ENCODE measurements around the gene PDE5A. TPM values are rescaled to one million over a fixed set of nuclear protein-coding genes. Genes with fewer than 3 reads are reported as not detected.

The PDE5A gene
- total RNA-seq, 6 experiments from 2014 or later = 0.56 to 2.4 (median 0.91) TPM

DNA sequence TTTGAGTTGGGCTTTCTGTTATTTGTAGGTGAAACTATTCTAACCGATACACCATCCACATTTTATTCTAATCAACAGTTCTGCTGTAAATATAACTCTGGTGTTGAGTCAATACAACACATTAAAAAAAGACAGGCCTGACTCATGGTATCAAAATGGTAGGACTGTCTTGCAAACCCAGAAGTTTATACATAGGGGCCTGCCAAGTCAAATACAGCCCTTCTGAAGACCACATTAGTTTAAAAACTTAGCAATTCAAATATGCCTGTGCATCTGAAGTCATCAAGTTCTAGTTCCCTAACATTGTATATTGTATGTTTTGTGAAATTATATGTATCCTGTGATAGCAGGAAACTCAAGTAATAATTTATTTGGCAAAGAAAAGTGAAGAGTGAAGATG, 24.4 kb upstream of the PDE5A start:
- H3K36me3 ChIP-seq = no peaks in the 10 kb centered on the region
- DNase-seq = no peak
- H3K9me3 ChIP-seq = no peaks in the 10 kb centered on the region
- no peaks in the 10 kb centered on the region for H3K27me3 ChIP-seq
- no peak for ATAC-seq
- no peak for TF ChIP-seq POLR2A (IDR thresholded peaks at IDR 0.05)
- TF ChIP-seq, protein P1, sequence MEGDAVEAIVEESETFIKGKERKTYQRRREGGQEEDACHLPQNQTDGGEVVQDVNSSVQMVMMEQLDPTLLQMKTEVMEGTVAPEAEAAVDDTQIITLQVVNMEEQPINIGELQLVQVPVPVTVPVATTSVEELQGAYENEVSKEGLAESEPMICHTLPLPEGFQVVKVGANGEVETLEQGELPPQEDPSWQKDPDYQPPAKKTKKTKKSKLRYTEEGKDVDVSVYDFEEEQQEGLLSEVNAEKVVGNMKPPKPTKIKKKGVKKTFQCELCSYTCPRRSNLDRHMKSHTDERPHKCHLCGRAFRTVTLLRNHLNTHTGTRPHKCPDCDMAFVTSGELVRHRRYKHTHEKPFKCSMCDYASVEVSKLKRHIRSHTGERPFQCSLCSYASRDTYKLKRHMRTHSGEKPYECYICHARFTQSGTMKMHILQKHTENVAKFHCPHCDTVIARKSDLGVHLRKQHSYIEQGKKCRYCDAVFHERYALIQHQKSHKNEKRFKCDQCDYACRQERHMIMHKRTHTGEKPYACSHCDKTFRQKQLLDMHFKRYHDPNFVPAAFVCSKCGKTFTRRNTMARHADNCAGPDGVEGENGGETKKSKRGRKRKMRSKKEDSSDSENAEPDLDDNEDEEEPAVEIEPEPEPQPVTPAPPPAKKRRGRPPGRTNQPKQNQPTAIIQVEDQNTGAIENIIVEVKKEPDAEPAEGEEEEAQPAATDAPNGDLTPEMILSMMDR (IDR thresholded peaks at IDR 0.05) = no peak
- intact Hi-C loops (cut with DNase I) = no loop called here
- WGBS (ENCODE audit: insufficient coverage, low coverage, low lambda C conversion rate, missing lambda C conversion rate) = 89% methylated on average over 1 of the region's 1 CpG
- H3K4me1 ChIP-seq = peaks cover 0 to 9% (median 1%) of the 10 kb centered on the region in 4 donors
- no peak overlapping the region for H3K4me3 ChIP-seq
- no peak overlapping the region for H3K27ac ChIP-seq

DNA sequence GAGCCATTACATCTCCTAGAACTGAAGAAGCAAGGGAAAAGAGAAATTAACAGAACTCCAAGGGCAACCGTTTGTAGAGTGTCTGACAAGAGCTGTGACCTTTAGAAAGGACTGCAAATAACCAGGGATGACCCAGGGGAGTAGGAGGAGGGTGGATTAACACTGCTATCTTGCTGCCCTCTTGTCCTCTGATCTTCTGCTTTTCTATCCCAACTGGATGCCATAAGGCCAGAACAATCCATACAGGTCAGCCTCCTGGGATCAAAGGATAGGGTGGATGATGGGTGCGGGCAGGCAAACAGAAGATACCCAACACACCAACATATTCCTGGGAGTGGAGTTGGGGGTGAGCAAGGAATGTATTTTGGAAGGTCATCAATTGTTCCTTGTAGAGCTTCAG, 19.8 kb upstream of the PDE5A start:
- intact Hi-C loops (cut with DNase I) = no loop called here
- Histone ChIP-seq H3K4me1 (peaks cover 0 to 37% (median 7%) of the 10 kb centered on the region in 4 donors), H3K27ac (peak overlapping the region in 1 of 3 donors; percentile 15), H3K27me3 (no peaks in the 10 kb centered on the region), H3K36me3 (no peaks in the 10 kb centered on the region), H3K4me3 (no peak overlapping the region), H3K9me3 (no peaks in the 10 kb centered on the region)
- DNase-seq (peak in 2 of 3 donors; percentile 59 to 60), ATAC-seq (peak; percentile 90 to 94 (median 92))
- WGBS (ENCODE audit: insufficient coverage, low coverage, low lambda C conversion rate, missing lambda C conversion rate) = 23% methylated on average over 2 of the region's 2 CpGs
- TF ChIP-seq, protein P1 (IDR thresholded peaks at IDR 0.05) = no peak

- Histone ChIP-seq H3K4me1 (peaks cover 0 to 37% (median 7%) of the 10 kb centered on the region in 4 donors), H3K27me3 (no peaks in the 10 kb centered on the region), H3K36me3 (no peaks in the 10 kb centered on the region), H3K4me3 (no peak overlapping the region), H3K27ac (peak overlapping the region in 1 of 3 donors; percentile 15), H3K9me3 (no peaks in the 10 kb centered on the region)
- DNase-seq (no peak), ATAC-seq (peak in 2 of 4 donors; percentile 41 to 80)
- WGBS (ENCODE audit: insufficient coverage, low coverage, low lambda C conversion rate, missing lambda C conversion rate) = 0% methylated on average over 1 of the region's 3 CpGs
- TF ChIP-seq, protein P1 (IDR thresholded peaks at IDR 0.05) = no peak
- TF ChIP-seq POLR2A (IDR thresholded peaks at IDR 0.05) = no peak
- intact Hi-C loops (cut with DNase I) = no loop called here
These were observed 19.0 kb upstream of the PDE5A start for GRCh38 chr4:119647558-119647957.

DNA sequence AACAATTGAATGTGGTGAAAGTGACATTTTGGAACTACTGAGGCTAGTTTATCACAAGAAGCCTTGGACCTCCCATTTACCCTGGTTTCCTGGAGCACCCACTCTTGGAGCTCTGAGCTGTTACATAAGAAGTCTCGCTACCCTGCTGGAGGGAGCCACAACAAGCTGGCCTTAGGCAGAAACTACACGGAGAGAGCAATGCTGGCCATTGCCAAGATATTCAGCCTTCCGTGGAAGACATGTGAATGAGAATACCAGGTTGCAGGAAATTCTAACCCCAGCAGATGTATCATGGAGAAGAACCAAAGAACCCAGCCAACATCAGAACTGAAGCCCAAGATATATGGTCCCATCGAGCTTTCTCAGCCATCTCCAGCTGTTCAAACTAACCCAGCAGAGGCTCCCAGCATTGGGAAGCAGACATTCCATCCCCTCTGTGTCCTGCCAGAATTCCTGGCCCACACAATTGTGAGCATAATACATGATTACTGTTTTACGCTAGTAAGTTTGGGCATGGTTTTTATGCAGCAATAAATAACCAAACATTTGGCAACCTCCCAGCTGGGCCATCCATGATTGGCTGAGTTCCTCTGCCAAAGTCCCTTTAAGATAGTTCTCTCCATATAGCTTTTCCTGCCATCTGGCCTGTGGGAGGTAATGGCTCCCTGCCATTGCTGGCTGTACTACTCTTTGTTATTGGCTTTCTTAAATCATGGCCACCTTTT, 17.9 kb upstream of the PDE5A start:
- peak; percentile 28 to 64 (median 52) for DNase-seq
- Histone ChIP-seq H3K4me1 (peaks cover 0 to 37% (median 7%) of the 10 kb centered on the region in 4 donors), H3K27ac (no peak overlapping the region), H3K4me3 (no peak overlapping the region), H3K27me3 (no peaks in the 10 kb centered on the region), H3K36me3 (no peaks in the 10 kb centered on the region), H3K9me3 (no peaks in the 10 kb centered on the region)
- intact Hi-C loops (cut with DNase I) = no loop called here
- TF ChIP-seq, protein P1 (IDR thresholded peaks at IDR 0.05) = no peak
- TF ChIP-seq POLR2A (IDR thresholded peaks at IDR 0.05) = no peak
- WGBS (ENCODE audit: insufficient coverage, low coverage, low lambda C conversion rate, missing lambda C conversion rate) = 43% methylated on average over 3 of the region's 5 CpGs
- ATAC-seq = peak; percentile 12 to 66 (median 38)
